Measurements from ENCODE around the gene DHCR24.

- TF ChIP-seq POLR2A (IDR thresholded peaks at IDR 0.05): no peak
- TF ChIP-seq POLR2AphosphoS5 (IDR thresholded peaks at IDR 0.05): no peak
- TF ChIP-seq, protein P1, sequence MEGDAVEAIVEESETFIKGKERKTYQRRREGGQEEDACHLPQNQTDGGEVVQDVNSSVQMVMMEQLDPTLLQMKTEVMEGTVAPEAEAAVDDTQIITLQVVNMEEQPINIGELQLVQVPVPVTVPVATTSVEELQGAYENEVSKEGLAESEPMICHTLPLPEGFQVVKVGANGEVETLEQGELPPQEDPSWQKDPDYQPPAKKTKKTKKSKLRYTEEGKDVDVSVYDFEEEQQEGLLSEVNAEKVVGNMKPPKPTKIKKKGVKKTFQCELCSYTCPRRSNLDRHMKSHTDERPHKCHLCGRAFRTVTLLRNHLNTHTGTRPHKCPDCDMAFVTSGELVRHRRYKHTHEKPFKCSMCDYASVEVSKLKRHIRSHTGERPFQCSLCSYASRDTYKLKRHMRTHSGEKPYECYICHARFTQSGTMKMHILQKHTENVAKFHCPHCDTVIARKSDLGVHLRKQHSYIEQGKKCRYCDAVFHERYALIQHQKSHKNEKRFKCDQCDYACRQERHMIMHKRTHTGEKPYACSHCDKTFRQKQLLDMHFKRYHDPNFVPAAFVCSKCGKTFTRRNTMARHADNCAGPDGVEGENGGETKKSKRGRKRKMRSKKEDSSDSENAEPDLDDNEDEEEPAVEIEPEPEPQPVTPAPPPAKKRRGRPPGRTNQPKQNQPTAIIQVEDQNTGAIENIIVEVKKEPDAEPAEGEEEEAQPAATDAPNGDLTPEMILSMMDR (IDR thresholded peaks at IDR 0.05): no peak
Observed at GRCh38 chr1:54834007-54834541, 52.9 kb downstream of the DHCR24 start.
